SK-N-SH treated with all-trans-retinoic acid at 6 μM for 48 hours (cell line): ENCODE results near the gene AMMECR1L.

Experiments
- ATAC-seq: fragments of 200-7000 bp; cut with Tn5 transposase; 3 replicates; pipeline ENCODE4 v1.9.1; 2020; ENCODE audit warnings: mild to moderate bottlenecking, moderate library complexity
- ARNTL ChIP-seq: fragments of 450-650 bp; formaldehyde crosslinking; IDR thresholded peaks from 2 replicates; pipeline ENCODE4 v1.5.0; 2020; ENCODE audit warnings: low read depth, mild to moderate bottlenecking, moderate library complexity, borderline replicate concordance
- BACH2 ChIP-seq: fragments of 250-450 bp; sonication (Bioruptor Pico); IDR thresholded peaks from 2 replicates; pipeline ENCODE4 v1.9.0; 2021; ENCODE audit warnings: mild to moderate bottlenecking, borderline replicate concordance
- CSDC2 ChIP-seq: fragments of 250-450 bp; sonication (Bioruptor Pico); IDR thresholded peaks from 2 replicates; pipeline ENCODE4 v1.5.0; 2020; ENCODE audit warnings: mild to moderate bottlenecking, moderate library complexity
- ESRRG ChIP-seq: fragments of 250-450 bp; sonication (Bioruptor Pico); IDR thresholded peaks from 2 replicates; pipeline ENCODE4 v1.6.1; 2021; ENCODE audit warnings: mild to moderate bottlenecking
- ISL1 ChIP-seq: fragments of 250-450 bp; sonication (Bioruptor Pico); IDR thresholded peaks from 2 replicates; pipeline ENCODE4 v2.1.2; 2022; ENCODE audit warnings: mild to moderate bottlenecking, moderate library complexity
- OSR1 ChIP-seq: fragments of 250-450 bp; sonication (Bioruptor Pico); IDR thresholded peaks from 2 replicates; pipeline ENCODE4 v1.8.0; 2022; ENCODE audit warnings: moderate library complexity, mild to moderate bottlenecking, inconsistent platforms
- PPARA ChIP-seq: fragments of 250-450 bp; sonication (Bioruptor Pico); IDR thresholded peaks from 2 replicates; pipeline ENCODE4 v1.5.0; 2020; ENCODE audit warnings: mild to moderate bottlenecking, borderline replicate concordance
- SNAI2 ChIP-seq: fragments of 250-450 bp; sonication (Bioruptor Pico); IDR thresholded peaks from 2 replicates; pipeline ENCODE4 v1.5.0; 2020; ENCODE audit warnings: mild to moderate bottlenecking, moderate library complexity
- TCF4 ChIP-seq: fragments of 250-450 bp; sonication (Bioruptor Pico); IDR thresholded peaks from 2 replicates; pipeline ENCODE4 v1.8.0; 2021; ENCODE audit warnings: mild to moderate bottlenecking, moderate library complexity, borderline replicate concordance
- TOX ChIP-seq: fragments of 250-450 bp; sonication (Bioruptor Pico); IDR thresholded peaks from 2 replicates; pipeline ENCODE4 v1.8.0; 2021; ENCODE audit warnings: mild to moderate bottlenecking, moderate library complexity, borderline replicate concordance
- ZC3H10 ChIP-seq: fragments of 250-450 bp; sonication (Bioruptor Pico); IDR thresholded peaks from 2 replicates; pipeline ENCODE4 v1.5.1; 2021; ENCODE audit warnings: mild to moderate bottlenecking, moderate library complexity
- ZNF565 ChIP-seq: fragments of 450-650 bp; formaldehyde crosslinking; conservative IDR thresholded peaks from 2 replicates; pipeline ENCODE4 v1.5.0; 2020; ENCODE audit warnings: low read depth, mild to moderate bottlenecking, moderate library complexity
- ZNF70 ChIP-seq: fragments of 450-650 bp; formaldehyde crosslinking; IDR thresholded peaks from 2 replicates; pipeline ENCODE4 v1.5.0; 2020; ENCODE audit warnings: mild to moderate bottlenecking, moderate library complexity
- ZNF8 ChIP-seq: fragments of 450-650 bp; formaldehyde crosslinking; IDR thresholded peaks from 2 replicates; pipeline ENCODE4 v1.5.0; 2020; ENCODE audit warnings: mild to moderate bottlenecking, moderate library complexity
- TF ChIP-seq, protein P1 (sequence below): fragments of 250-450 bp; sonication (Bioruptor Pico); IDR thresholded peaks from 2 replicates; pipeline ENCODE4 v1.8.0; 2021; ENCODE audit warnings: low read depth, mild to moderate bottlenecking, moderate library complexity, borderline replicate concordance
- TF ChIP-seq, protein P2 (sequence below): fragments of 250-450 bp; sonication (Bioruptor Pico); IDR thresholded peaks from 2 replicates; pipeline ENCODE4 v1.5.0; 2020; ENCODE audit warnings: mild to moderate bottlenecking, moderate library complexity
- TF ChIP-seq, protein P3 (sequence below): fragments of 250-450 bp; sonication (Bioruptor Pico); IDR thresholded peaks from 2 replicates; pipeline ENCODE4 v1.5.1; 2020; ENCODE audit warnings: low read depth, mild to moderate bottlenecking, moderate library complexity
- TF ChIP-seq, protein P4 (sequence below): fragments of 250-450 bp; sonication (Bioruptor Pico); IDR thresholded peaks from 2 replicates; pipeline ENCODE4 v1.8.0; 2020; ENCODE audit warnings: mild to moderate bottlenecking, moderate library complexity, borderline replicate concordance
- TF ChIP-seq, protein P5 (sequence below): fragments of 250-450 bp; sonication (Bioruptor Pico); IDR thresholded peaks from 2 replicates; pipeline ENCODE4 v1.5.1; 2021; ENCODE audit warnings: mild to moderate bottlenecking, moderate library complexity

The AMMECR1L gene

DNA sequence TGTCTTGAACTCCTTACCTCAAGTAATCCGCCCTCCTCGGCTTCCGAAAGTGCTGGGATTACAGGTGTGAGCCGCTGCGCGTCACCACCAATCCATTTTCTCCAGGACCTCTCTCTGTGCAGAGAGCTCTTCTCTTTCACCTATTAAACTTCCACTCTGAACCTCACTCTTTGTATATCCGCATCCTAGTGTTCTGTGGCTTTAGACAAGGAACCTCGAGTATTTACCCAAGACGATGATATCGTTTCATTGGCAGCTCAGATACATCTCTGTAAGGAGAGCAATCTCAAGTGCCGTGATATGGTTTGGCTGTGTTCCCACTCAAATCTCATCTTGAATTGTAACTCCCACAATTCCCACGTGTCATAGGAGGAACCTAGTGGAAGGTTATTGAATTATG, 59.7 kb downstream of the AMMECR1L start:
- no peak for ATAC-seq

DNA sequence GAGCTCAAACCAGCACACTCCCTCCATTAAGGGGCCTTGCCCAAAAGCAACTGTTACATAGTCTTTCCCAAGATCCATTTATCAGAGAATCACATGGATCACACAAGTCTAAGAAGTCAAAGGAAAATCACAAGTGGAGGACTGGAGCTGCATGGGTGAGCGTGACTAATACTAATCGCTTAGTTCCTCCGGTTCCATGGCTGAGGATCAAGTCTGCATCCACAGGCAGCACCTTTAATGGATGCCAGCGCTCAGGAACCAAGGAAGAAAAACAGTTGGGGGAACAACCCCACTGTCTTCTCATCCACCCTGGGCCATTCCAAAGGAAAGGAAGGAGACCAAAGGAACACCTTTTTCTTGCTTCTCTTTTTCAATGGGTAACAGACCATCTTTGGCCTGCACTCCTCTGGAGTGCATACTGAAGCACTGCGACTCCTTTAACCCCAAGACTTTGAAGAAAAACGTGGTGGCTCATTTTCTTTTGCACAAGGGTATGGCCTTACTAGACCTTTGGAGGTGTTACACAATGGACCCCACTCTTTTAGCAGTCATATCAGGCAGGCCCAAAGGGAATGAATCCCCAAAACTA, 65.6 kb downstream of the AMMECR1L start:
- ATAC-seq: no peak
- TF ChIP-seq, protein P1, sequence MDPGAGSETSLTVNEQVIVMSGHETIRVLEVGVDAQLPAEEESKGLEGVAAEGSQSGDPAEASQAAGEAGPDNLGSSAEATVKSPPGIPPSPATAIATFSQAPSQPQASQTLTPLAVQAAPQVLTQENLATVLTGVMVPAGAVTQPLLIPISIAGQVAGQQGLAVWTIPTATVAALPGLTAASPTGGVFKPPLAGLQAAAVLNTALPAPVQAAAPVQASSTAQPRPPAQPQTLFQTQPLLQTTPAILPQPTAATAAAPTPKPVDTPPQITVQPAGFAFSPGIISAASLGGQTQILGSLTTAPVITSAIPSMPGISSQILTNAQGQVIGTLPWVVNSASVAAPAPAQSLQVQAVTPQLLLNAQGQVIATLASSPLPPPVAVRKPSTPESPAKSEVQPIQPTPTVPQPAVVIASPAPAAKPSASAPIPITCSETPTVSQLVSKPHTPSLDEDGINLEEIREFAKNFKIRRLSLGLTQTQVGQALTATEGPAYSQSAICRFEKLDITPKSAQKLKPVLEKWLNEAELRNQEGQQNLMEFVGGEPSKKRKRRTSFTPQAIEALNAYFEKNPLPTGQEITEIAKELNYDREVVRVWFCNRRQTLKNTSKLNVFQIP (CRISPR knock-in tag): no peak
- TF ChIP-seq ZNF565 (CRISPR knock-in tag) (no peak), BACH2 (no peak), TCF4 (no peak), ISL1 (CRISPR knock-in tag) (no peak), ARNTL (CRISPR knock-in tag) (no peak), TOX (no peak), ZNF70 (CRISPR knock-in tag) (no peak), ZC3H10 (no peak), CSDC2 (no peak), OSR1 (CRISPR knock-in tag) (no peak), ZNF8 (CRISPR knock-in tag) (no peak)
- TF ChIP-seq, protein P2, sequence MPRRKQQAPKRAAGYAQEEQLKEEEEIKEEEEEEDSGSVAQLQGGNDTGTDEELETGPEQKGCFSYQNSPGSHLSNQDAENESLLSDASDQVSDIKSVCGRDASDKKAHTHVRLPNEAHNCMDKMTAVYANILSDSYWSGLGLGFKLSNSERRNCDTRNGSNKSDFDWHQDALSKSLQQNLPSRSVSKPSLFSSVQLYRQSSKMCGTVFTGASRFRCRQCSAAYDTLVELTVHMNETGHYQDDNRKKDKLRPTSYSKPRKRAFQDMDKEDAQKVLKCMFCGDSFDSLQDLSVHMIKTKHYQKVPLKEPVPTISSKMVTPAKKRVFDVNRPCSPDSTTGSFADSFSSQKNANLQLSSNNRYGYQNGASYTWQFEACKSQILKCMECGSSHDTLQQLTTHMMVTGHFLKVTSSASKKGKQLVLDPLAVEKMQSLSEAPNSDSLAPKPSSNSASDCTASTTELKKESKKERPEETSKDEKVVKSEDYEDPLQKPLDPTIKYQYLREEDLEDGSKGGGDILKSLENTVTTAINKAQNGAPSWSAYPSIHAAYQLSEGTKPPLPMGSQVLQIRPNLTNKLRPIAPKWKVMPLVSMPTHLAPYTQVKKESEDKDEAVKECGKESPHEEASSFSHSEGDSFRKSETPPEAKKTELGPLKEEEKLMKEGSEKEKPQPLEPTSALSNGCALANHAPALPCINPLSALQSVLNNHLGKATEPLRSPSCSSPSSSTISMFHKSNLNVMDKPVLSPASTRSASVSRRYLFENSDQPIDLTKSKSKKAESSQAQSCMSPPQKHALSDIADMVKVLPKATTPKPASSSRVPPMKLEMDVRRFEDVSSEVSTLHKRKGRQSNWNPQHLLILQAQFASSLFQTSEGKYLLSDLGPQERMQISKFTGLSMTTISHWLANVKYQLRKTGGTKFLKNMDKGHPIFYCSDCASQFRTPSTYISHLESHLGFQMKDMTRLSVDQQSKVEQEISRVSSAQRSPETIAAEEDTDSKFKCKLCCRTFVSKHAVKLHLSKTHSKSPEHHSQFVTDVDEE: no peak
- TF ChIP-seq, protein P3, sequence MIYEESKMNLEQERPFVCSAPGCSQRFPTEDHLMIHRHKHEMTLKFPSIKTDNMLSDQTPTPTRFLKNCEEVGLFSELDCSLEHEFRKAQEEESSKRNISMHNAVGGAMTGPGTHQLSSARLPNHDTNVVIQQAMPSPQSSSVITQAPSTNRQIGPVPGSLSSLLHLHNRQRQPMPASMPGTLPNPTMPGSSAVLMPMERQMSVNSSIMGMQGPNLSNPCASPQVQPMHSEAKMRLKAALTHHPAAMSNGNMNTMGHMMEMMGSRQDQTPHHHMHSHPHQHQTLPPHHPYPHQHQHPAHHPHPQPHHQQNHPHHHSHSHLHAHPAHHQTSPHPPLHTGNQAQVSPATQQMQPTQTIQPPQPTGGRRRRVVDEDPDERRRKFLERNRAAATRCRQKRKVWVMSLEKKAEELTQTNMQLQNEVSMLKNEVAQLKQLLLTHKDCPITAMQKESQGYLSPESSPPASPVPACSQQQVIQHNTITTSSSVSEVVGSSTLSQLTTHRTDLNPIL: no peak
- TF ChIP-seq, protein P4, sequence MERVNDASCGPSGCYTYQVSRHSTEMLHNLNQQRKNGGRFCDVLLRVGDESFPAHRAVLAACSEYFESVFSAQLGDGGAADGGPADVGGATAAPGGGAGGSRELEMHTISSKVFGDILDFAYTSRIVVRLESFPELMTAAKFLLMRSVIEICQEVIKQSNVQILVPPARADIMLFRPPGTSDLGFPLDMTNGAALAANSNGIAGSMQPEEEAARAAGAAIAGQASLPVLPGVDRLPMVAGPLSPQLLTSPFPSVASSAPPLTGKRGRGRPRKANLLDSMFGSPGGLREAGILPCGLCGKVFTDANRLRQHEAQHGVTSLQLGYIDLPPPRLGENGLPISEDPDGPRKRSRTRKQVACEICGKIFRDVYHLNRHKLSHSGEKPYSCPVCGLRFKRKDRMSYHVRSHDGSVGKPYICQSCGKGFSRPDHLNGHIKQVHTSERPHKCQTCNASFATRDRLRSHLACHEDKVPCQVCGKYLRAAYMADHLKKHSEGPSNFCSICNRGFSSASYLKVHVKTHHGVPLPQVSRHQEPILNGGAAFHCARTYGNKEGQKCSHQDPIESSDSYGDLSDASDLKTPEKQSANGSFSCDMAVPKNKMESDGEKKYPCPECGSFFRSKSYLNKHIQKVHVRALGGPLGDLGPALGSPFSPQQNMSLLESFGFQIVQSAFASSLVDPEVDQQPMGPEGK (CRISPR knock-in tag): no peak
- TF ChIP-seq, protein P5, sequence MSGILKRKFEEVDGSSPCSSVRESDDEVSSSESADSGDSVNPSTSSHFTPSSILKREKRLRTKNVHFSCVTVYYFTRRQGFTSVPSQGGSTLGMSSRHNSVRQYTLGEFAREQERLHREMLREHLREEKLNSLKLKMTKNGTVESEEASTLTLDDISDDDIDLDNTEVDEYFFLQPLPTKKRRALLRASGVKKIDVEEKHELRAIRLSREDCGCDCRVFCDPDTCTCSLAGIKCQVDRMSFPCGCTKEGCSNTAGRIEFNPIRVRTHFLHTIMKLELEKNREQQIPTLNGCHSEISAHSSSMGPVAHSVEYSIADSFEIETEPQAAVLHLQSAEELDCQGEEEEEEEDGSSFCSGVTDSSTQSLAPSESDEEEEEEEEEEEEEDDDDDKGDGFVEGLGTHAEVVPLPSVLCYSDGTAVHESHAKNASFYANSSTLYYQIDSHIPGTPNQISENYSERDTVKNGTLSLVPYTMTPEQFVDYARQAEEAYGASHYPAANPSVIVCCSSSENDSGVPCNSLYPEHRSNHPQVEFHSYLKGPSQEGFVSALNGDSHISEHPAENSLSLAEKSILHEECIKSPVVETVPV (CRISPR knock-in tag): no peak

More for the DNA sequence above, 59.7 kb downstream of the AMMECR1L start:
- TF ChIP-seq, protein P1 (CRISPR knock-in tag): no peak
- no peak for TF ChIP-seq ESRRG (CRISPR knock-in tag)
- no peak for TF ChIP-seq TCF4
- no peak for TF ChIP-seq TOX
- no peak for TF ChIP-seq PPARA (CRISPR knock-in tag)
- no peak for TF ChIP-seq ZNF565 (CRISPR knock-in tag)
- TF ChIP-seq, protein P2: no peak
- no peak for TF ChIP-seq ISL1 (CRISPR knock-in tag)
- TF ChIP-seq SNAI2: no peak
- TF ChIP-seq, protein P4 (CRISPR knock-in tag): no peak
